Astrocyte (in vitro differentiated cells and primary cell): ENCODE measurements around the gene CNOT1. TPM values are rescaled to one million over a fixed set of nuclear protein-coding genes. Genes with fewer than 3 reads are reported as not detected.
A peak's percentile ranks its signal among the peaks of the same experiment; 100 is the strongest.

Experiments
- DNase-seq: peaks from one replicate; pipeline ENCODE4 v3.0.0-alpha.2; 2010; ENCODE audit warnings: low read depth
- FAIRE-seq: peaks from 2 replicates; lab custom pipeline; 2011; peaks lifted over from hg19 to GRCh38; lab: Jason Lieb, UNC
- H2AFZ ChIP-seq: 2 replicates; pipeline ENCODE4 v1.6.0; 2012; ENCODE audit warnings: low read depth, low read length, inconsistent platforms
- H3K27ac ChIP-seq: 2 replicates; pipeline ENCODE4 v1.5.1; 2011; ENCODE audit warnings: low read depth, low read length, inconsistent platforms
- H3K27me3 ChIP-seq: 2 replicates; pipeline ENCODE4 v1.6.0; 2011; ENCODE audit warnings: low read length, inconsistent platforms; ENCODE audit not compliant: insufficient read depth
- H3K36me3 ChIP-seq: 2 replicates; pipeline ENCODE4 v1.5.1; 2011; ENCODE audit warnings: low read length, inconsistent platforms; ENCODE audit not compliant: insufficient read depth
- H3K4me1 ChIP-seq: 2 replicates; pipeline ENCODE4 v1.5.1; 2011; ENCODE audit warnings: low read length, inconsistent platforms; ENCODE audit not compliant: insufficient read depth
- H3K4me2 ChIP-seq: 2 replicates; pipeline ENCODE4 v1.6.0; 2012; ENCODE audit warnings: low read length, inconsistent platforms
- H3K4me3 ChIP-seq: 2 replicates; pipeline ENCODE4 v1.5.1; 2011; ENCODE audit warnings: low read depth, mild to moderate bottlenecking, low read length, inconsistent platforms; ENCODE audit not compliant: insufficient read depth
- H3K79me2 ChIP-seq: 2 replicates; pipeline ENCODE4 v1.6.0; 2012; ENCODE audit warnings: mild to moderate bottlenecking, low read length, inconsistent platforms; ENCODE audit not compliant: insufficient read depth
- H3K9ac ChIP-seq: 2 replicates; pipeline ENCODE4 v1.6.0; 2012; ENCODE audit warnings: mild to moderate bottlenecking, low read length, inconsistent platforms
- H3K9me3 ChIP-seq: 2 replicates; pipeline ENCODE4 v1.5.1; 2012; ENCODE audit warnings: low read depth, mild to moderate bottlenecking, low read length, inconsistent platforms; ENCODE audit not compliant: insufficient read depth
- H4K20me1 ChIP-seq: 2 replicates; pipeline ENCODE4 v1.6.0; 2012; ENCODE audit warnings: low read length, inconsistent platforms; ENCODE audit not compliant: insufficient read depth
- H3K27ac Mint-ChIP-seq: one replicate; pipeline ENCODE4 v1.8.0; 2021; ENCODE audit warnings: mild to moderate bottlenecking, mixed read lengths; ENCODE audit not compliant: unreplicated experiment
- H3K27me3 Mint-ChIP-seq: one replicate; pipeline ENCODE4 v1.8.0; 2021; ENCODE audit warnings: low read depth, mixed read lengths; ENCODE audit not compliant: unreplicated experiment
- H3K36me3 Mint-ChIP-seq: one replicate; pipeline ENCODE4 v1.8.0; 2021; ENCODE audit warnings: low read depth, mixed read lengths; ENCODE audit not compliant: unreplicated experiment
- H3K4me1 Mint-ChIP-seq: one replicate; pipeline ENCODE4 v1.8.0; 2021; ENCODE audit warnings: low read depth, mixed read lengths; ENCODE audit not compliant: unreplicated experiment
- H3K4me3 Mint-ChIP-seq: one replicate; pipeline ENCODE4 v1.8.0; 2021; ENCODE audit warnings: mild to moderate bottlenecking, moderate library complexity, mixed read lengths; ENCODE audit not compliant: unreplicated experiment
- H3K9me3 Mint-ChIP-seq: one replicate; pipeline ENCODE4 v1.8.0; 2021; ENCODE audit warnings: mild to moderate bottlenecking, mixed read lengths; ENCODE audit not compliant: unreplicated experiment
- CTCF ChIP-seq: IDR thresholded peaks from 2 replicates; pipeline ENCODE4 v1.5.1; 2011; ENCODE audit warnings: low read depth, mild to moderate bottlenecking, inconsistent platforms, low read length, moderate library complexity; ENCODE audit not compliant: insufficient read depth
- EZH2 ChIP-seq: IDR thresholded peaks from 2 replicates; pipeline ENCODE4 v1.6.1; 2012; ENCODE audit warnings: mild to moderate bottlenecking, low read length, inconsistent platforms; ENCODE audit not compliant: insufficient read depth
- total RNA-seq: library from RNA; stranded (reverse); gene quantifications from 2 replicates; pipeline ENCODE4 v1.2.1, GENCODE V29; 2021

The CNOT1 gene
- total RNA-seq, 1 donor from 2014 or later = 212 TPM

- Histone ChIP-seq H3K27ac (no peak overlapping the region), H3K4me1 (no peaks in the 10 kb centered on the region), H3K4me3 (no peak overlapping the region), H3K9me3 (no peaks in the 10 kb centered on the region), H3K27me3 (no peaks in the 10 kb centered on the region), H4K20me1 (peaks cover 8% of the 10 kb centered on the region), H3K36me3 (peaks cover 84% of the 10 kb centered on the region), H2AFZ (no peak overlapping the region), H3K4me2 (no peak overlapping the region), H3K9ac (no peak overlapping the region), H3K79me2 (no peaks in the 10 kb centered on the region)
- no peak for DNase-seq
- peaks cover 2% of the 10 kb centered on the region for H3K4me1 Mint-ChIP-seq
- no peak overlapping the region for H3K27ac Mint-ChIP-seq
- no peaks in the 10 kb centered on the region for H3K9me3 Mint-ChIP-seq
- no peaks in the 10 kb centered on the region for H3K27me3 Mint-ChIP-seq
- peaks cover 23% of the 10 kb centered on the region for H3K36me3 Mint-ChIP-seq
- FAIRE-seq = no peak
- H3K4me3 Mint-ChIP-seq = no peak overlapping the region
- TF ChIP-seq EZH2 (no peak), CTCF (no peak)
Measured at GRCh38 chr16:58535100-58535499, 94.5 kb downstream of the CNOT1 start.

- no peak overlapping the region for H2AFZ ChIP-seq
- Mint-ChIP-seq H3K4me3 (no peak overlapping the region), H3K27me3 (no peaks in the 10 kb centered on the region), H3K9me3 (no peaks in the 10 kb centered on the region), H3K27ac (no peak overlapping the region), H3K36me3 (peaks cover 20% of the 10 kb centered on the region), H3K4me1 (peaks cover 2% of the 10 kb centered on the region)
- peaks cover 77% of the 10 kb centered on the region for H3K36me3 ChIP-seq
- H3K79me2 ChIP-seq = no peaks in the 10 kb centered on the region
- H3K4me3 ChIP-seq = no peak overlapping the region
- TF ChIP-seq CTCF (no peak), EZH2 (no peak)
- H3K27ac ChIP-seq = no peak overlapping the region
- no peaks in the 10 kb centered on the region for H3K27me3 ChIP-seq
- no peak overlapping the region for H3K4me2 ChIP-seq
- H3K4me1 ChIP-seq = no peaks in the 10 kb centered on the region
- peak; percentile 10 for DNase-seq
- H3K9me3 ChIP-seq = no peaks in the 10 kb centered on the region
- H4K20me1 ChIP-seq = peaks cover 3% of the 10 kb centered on the region
- no peak for FAIRE-seq
- no peak overlapping the region for H3K9ac ChIP-seq
Measured at GRCh38 chr16:58533751-58534470, 95.7 kb downstream of the CNOT1 start.

- Histone ChIP-seq H4K20me1 (peaks cover 5% of the 10 kb centered on the region), H3K27me3 (no peaks in the 10 kb centered on the region), H3K4me3 (no peak overlapping the region), H3K79me2 (no peaks in the 10 kb centered on the region), H3K27ac (no peak overlapping the region), H3K4me2 (no peak overlapping the region), H3K4me1 (no peaks in the 10 kb centered on the region), H3K9me3 (no peaks in the 10 kb centered on the region), H2AFZ (no peak overlapping the region), H3K9ac (no peak overlapping the region), H3K36me3 (peaks cover 76% of the 10 kb centered on the region)
- Mint-ChIP-seq H3K27ac (no peak overlapping the region), H3K36me3 (peaks cover 10% of the 10 kb centered on the region), H3K4me1 (peaks cover 2% of the 10 kb centered on the region), H3K4me3 (no peak overlapping the region), H3K27me3 (no peaks in the 10 kb centered on the region), H3K9me3 (no peaks in the 10 kb centered on the region)
- FAIRE-seq (no peak), DNase-seq (no peak)
- TF ChIP-seq CTCF (no peak), EZH2 (no peak)
Measured at GRCh38 chr16:58532414-58532813, 97.2 kb downstream of the CNOT1 start.
